ENCODE data around the gene VCP.

Gene VCP

DNA sequence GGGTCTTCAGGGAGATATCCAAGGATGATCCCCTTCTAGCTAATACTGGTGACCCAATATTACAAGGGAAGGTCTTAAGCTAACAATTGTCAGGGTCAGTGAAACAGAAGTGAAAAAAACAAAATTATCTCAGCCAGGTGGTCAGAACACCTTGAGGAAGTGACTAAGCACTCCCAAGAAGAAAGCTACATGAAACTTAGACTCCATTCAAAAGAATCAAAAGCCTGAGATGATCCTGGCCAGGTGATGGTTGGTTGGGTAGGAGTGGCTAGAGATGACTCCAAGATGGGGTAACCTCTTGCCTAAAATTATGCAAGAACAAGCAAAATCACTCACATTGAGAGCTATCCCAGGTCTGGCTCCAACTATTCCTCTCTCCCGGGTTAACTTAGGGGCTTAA, 5.4 kb downstream of the VCP start:
- no peak overlapping the region for H3K4me3 ChIP-seq (ENCODE audit: control insufficient read depth, low read depth, low read length)
- DNase-seq (ENCODE audit: low read depth) = no peak
- TF ChIP-seq, protein P1, sequence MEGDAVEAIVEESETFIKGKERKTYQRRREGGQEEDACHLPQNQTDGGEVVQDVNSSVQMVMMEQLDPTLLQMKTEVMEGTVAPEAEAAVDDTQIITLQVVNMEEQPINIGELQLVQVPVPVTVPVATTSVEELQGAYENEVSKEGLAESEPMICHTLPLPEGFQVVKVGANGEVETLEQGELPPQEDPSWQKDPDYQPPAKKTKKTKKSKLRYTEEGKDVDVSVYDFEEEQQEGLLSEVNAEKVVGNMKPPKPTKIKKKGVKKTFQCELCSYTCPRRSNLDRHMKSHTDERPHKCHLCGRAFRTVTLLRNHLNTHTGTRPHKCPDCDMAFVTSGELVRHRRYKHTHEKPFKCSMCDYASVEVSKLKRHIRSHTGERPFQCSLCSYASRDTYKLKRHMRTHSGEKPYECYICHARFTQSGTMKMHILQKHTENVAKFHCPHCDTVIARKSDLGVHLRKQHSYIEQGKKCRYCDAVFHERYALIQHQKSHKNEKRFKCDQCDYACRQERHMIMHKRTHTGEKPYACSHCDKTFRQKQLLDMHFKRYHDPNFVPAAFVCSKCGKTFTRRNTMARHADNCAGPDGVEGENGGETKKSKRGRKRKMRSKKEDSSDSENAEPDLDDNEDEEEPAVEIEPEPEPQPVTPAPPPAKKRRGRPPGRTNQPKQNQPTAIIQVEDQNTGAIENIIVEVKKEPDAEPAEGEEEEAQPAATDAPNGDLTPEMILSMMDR (conservative IDR thresholded peaks at IDR 0.05; ENCODE audit: control insufficient read depth, insufficient read depth, low read depth, low read length) = no peak

DNA sequence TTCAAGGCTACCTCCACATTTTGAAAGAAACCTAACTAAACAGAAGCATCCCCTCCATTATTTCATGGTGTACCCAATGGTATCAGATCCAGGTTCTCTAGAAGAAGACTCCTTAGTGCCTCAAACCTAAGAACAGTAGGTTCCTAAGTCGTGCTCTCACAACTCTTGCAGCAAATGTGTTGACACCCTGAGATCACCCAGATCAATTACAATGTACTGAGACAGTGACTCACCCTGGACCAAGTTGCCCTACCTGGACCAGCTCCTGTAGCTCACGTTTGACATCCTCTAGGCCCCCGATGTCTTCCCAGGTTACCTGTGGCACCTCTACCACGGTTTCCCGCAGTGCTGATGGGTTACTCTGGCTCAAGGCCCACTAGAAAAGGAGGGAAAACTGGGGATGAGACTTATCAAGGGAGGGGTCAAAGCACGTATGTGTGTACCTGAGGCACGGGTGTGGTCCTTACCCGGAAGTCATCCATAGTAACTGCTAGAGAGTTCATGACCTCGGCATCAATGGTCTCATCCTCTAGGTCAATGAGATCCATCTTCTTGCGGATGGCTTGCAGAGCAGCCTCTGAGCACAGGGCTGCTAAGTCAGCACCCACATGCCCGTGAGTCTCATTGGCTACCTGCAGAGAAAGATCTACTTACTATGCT, 11.7 kb downstream of the VCP start:
- TF ChIP-seq, protein P1 (conservative IDR thresholded peaks at IDR 0.05; ENCODE audit: control insufficient read depth, insufficient read depth, low read depth, low read length) = no peak
- H3K4me3 ChIP-seq (ENCODE audit: control insufficient read depth, low read depth, low read length) = no peak overlapping the region
- DNase-seq (ENCODE audit: low read depth) = no peak

- DNase-seq (ENCODE audit: low read depth) = no peak
- TF ChIP-seq, protein P1 (conservative IDR thresholded peaks at IDR 0.05; ENCODE audit: control insufficient read depth, insufficient read depth, low read depth, low read length) = no peak
- no peak overlapping the region for H3K4me3 ChIP-seq (ENCODE audit: control insufficient read depth, low read depth, low read length)
These were observed 13.0 kb downstream of the VCP start for GRCh38 chr9:35059438-35059837.

DNA sequence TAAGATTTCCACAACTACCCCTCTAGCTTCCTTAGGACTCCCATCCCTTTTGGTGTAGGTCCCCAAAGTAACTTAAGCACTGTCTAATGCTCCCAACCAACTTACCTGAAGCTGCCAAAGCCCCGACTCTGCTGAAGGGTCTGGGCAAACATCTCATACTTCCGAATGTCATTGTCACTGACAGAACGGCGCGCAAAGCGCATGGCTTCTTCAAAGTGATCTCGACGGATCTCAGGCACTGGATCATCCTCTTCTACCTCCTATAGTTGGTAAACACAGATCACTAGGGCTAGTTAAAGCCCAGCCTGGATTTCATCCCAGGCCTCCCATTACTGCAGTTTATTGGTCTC, 15.2 kb downstream of the VCP start:
- H3K4me3 ChIP-seq (ENCODE audit: control insufficient read depth, low read depth, low read length) = no peak overlapping the region
- TF ChIP-seq, protein P1 (conservative IDR thresholded peaks at IDR 0.05; ENCODE audit: control insufficient read depth, insufficient read depth, low read depth, low read length) = no peak
- no peak for DNase-seq (ENCODE audit: low read depth)

DNA sequence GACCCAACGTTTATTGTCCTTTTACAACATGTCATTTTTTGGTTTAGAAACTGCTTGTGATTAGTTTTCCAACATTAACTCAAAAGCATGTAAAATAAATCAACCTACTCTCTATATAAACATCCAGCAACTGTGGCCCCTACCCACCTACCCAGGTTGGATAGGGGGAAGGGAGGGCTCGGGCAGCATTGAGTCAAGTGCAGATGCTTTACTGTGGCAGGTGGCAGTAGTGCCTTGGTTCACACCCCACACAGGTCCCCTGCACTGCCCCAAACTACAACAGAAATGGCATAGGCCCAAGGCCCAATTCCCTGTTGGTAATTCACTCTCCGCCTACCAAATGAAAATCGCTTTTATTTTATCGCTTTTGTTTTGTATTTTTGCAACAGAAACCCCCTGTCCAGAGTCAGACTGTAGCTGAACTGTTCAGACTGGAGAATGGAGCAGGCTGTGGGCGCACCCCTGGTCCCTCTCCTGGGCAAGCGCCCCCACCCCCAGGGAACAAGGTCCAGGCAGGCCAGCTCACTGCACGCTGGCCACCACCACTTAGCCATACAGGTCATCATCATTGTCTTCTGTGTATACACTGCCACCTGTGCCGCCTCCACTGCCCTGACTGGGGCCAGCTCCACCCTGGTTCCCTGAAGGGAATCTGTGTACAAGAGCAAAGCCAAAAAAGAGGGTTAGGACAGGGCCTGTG, 15.7 kb downstream of the VCP start:
- H3K4me3 ChIP-seq (ENCODE audit: control insufficient read depth, low read depth, low read length) = no peak overlapping the region
- no peak for DNase-seq (ENCODE audit: low read depth)
- TF ChIP-seq, protein P1 (conservative IDR thresholded peaks at IDR 0.05; ENCODE audit: control insufficient read depth, insufficient read depth, low read depth, low read length) = no peak

DNA sequence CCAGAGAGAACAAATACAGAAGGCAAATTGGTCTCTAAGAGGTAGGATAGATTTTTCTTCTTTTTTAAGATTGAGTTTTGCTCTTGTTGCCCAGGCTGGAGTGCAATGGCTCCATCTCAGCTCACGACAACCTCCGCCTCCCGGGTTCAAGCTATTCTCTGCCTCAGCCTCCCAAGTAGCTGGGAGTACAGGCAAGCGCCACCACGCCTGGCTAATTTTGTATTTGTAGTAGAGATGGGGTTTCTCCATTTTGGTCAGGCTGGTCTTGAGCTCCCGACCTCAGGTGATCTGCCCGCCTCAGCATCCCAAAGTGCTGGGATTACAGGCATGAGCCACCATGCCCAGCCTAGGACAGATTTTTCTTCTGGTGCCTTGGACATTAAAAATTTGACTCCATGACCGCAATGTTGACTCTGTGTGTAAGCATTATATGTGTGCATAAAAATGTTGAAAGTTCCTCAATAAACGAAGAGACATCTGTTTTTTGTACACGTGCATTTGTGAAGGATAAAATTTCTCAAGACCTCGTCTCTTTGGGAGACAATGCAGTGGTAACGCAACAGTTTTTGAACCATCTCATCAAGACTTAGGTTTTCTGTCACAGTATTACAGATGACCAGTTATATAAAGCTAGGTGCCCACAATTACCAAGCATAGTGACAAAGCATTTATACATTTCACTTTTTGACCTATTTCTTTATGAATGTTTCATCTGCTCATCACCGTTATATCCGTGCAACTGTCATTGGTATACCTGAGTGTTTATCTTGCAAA, 17.4 kb downstream of the VCP start:
- TF ChIP-seq, protein P1 (conservative IDR thresholded peaks at IDR 0.05; ENCODE audit: control insufficient read depth, insufficient read depth, low read depth, low read length) = no peak
- H3K4me3 ChIP-seq (ENCODE audit: control insufficient read depth, low read depth, low read length) = no peak overlapping the region
- DNase-seq (ENCODE audit: low read depth) = no peak

Data from fibroblast of mammary gland (primary cell).